RWPE2 (cell line): Measurements from ENCODE around the gene MAGOHB.
"Not testable (repeated sequence)": the region's sequence is repeated elsewhere in the genome, so short reads cannot be mapped to it uniquely, and the experiment has no call there.

Source experiments
- ATAC-seq: fragments of 200-7000 bp; cut with Tn5 transposase; 3 replicates; pipeline ENCODE4 v1.9.1; 2021; ENCODE audit warnings: low read depth
- DNase-seq: peaks from one replicate; pipeline ENCODE4 v3.0.0-alpha.2; 2020; ENCODE audit warnings: low spot score
- H3K27ac ChIP-seq: fragments of 450-650 bp; 2 replicates; pipeline ENCODE4 v1.5.1; 2017; ENCODE audit warnings: mild to moderate bottlenecking; ENCODE audit not compliant: poor library complexity, severe bottlenecking
- H3K27me3 ChIP-seq: fragments of 250-450 bp; sonication (Bioruptor Pico); 2 replicates; pipeline ENCODE4 v1.5.1; 2021; ENCODE audit warnings: mild to moderate bottlenecking, moderate library complexity; ENCODE audit not compliant: insufficient read depth, poor library complexity, severe bottlenecking
- H3K36me3 ChIP-seq: fragments of 250-450 bp; sonication (Bioruptor Pico); 2 replicates; pipeline ENCODE4 v1.5.1; 2020; ENCODE audit warnings: low read depth, mild to moderate bottlenecking, moderate library complexity
- H3K4me1 ChIP-seq: fragments of 250-450 bp; sonication (Bioruptor Pico); 2 replicates; pipeline ENCODE4 v1.5.1; 2021; ENCODE audit warnings: mild to moderate bottlenecking, moderate library complexity; ENCODE audit not compliant: insufficient read depth, poor library complexity, severe bottlenecking
- H3K4me3 ChIP-seq: fragments of 250-450 bp; sonication (Bioruptor Pico); 2 replicates; pipeline ENCODE4 v1.5.1; 2021; ENCODE audit warnings: mild to moderate bottlenecking, moderate library complexity; ENCODE audit not compliant: severe bottlenecking
- H3K9me3 ChIP-seq: fragments of 250-450 bp; sonication (Bioruptor Pico); 2 replicates; pipeline ENCODE4 v1.5.1; 2021; ENCODE audit warnings: mild to moderate bottlenecking, moderate library complexity; ENCODE audit not compliant: severe bottlenecking
- TF ChIP-seq, protein P1 (sequence below): fragments of 450-650 bp; IDR thresholded peaks from one replicate; pipeline ENCODE4 v1.5.1; 2017; ENCODE audit warnings: mild to moderate bottlenecking, moderate library complexity; ENCODE audit not compliant: poor library complexity, severe bottlenecking

Gene MAGOHB

GRCh38 chr12:10613349-10614055 lies at the start of gene MAGOHB:
Gene MAGOHB (minus strand): TSS chr12:10613609. CDS start chr12:10613532, 77 bp downstream.
- peak within 1 kb of the TSS; percentile 67 for H3K4me3 ChIP-seq
- no peaks in the 10 kb centered on the region for H3K9me3 ChIP-seq
- peak; percentile 93 for ATAC-seq
- H3K36me3 ChIP-seq: peaks cover 13% of the 10 kb centered on the region
- DNase-seq: peak; percentile 80
- peak within 1 kb of the TSS; percentile 41 for H3K27ac ChIP-seq
- no peaks in the 10 kb centered on the region for H3K27me3 ChIP-seq
- peaks cover 5% of the 10 kb centered on the region for H3K4me1 ChIP-seq
- TF ChIP-seq, protein P1, sequence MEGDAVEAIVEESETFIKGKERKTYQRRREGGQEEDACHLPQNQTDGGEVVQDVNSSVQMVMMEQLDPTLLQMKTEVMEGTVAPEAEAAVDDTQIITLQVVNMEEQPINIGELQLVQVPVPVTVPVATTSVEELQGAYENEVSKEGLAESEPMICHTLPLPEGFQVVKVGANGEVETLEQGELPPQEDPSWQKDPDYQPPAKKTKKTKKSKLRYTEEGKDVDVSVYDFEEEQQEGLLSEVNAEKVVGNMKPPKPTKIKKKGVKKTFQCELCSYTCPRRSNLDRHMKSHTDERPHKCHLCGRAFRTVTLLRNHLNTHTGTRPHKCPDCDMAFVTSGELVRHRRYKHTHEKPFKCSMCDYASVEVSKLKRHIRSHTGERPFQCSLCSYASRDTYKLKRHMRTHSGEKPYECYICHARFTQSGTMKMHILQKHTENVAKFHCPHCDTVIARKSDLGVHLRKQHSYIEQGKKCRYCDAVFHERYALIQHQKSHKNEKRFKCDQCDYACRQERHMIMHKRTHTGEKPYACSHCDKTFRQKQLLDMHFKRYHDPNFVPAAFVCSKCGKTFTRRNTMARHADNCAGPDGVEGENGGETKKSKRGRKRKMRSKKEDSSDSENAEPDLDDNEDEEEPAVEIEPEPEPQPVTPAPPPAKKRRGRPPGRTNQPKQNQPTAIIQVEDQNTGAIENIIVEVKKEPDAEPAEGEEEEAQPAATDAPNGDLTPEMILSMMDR: no peak

GRCh38 chr12:10661338-10661737 lies 47.9 kb upstream of the MAGOHB start:
- H3K36me3 ChIP-seq: no peaks in the 10 kb centered on the region
- H3K9me3 ChIP-seq: no peaks in the 10 kb centered on the region
- TF ChIP-seq, protein P1: no peak
- ATAC-seq (no peak), DNase-seq (no peak)
- no peak overlapping the region for H3K4me3 ChIP-seq
- no peaks in the 10 kb centered on the region for H3K27me3 ChIP-seq
- H3K27ac ChIP-seq: no peak overlapping the region
- no peaks in the 10 kb centered on the region for H3K4me1 ChIP-seq

GRCh38 chr12:10654003-10654402 lies 40.6 kb upstream of the MAGOHB start:
- Histone ChIP-seq H3K9me3 (no peaks in the 10 kb centered on the region), H3K27me3 (no peaks in the 10 kb centered on the region), H3K4me3 (no peak overlapping the region), H3K4me1 (no peaks in the 10 kb centered on the region), H3K27ac (no peak overlapping the region), H3K36me3 (no peaks in the 10 kb centered on the region)
- ATAC-seq: no peak
- TF ChIP-seq, protein P1: no peak
- no peak for DNase-seq

DNA sequence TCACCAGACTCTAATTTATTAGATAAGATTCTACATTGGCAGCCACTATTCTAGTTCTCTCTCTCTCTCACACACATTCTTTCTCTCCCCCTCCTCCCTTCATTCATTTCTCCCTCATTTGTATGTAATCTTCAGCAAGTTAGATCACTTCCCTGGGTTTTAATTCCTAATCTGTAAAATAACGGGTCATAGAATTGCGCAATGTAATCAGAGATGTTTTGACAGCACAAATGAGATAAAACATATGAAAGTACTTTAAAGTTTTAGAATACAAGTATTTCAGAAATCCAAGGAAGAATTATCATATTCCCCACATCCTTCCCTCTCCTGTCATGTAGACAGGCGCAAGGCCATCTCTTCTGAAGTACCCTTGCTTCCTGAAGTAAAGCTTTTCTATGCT lies 38.8 kb upstream of the MAGOHB start:
- Histone ChIP-seq H3K9me3 (no peaks in the 10 kb centered on the region), H3K27ac (no peak overlapping the region), H3K27me3 (no peaks in the 10 kb centered on the region), H3K4me3 (no peak overlapping the region), H3K4me1 (no peaks in the 10 kb centered on the region), H3K36me3 (no peaks in the 10 kb centered on the region)
- ATAC-seq (no peak), DNase-seq (no peak)
- TF ChIP-seq, protein P1: no peak

- H3K9me3 ChIP-seq, H3K27ac ChIP-seq, H3K4me1 ChIP-seq, H3K36me3 ChIP-seq, DNase-seq, H3K4me3 ChIP-seq, H3K27me3 ChIP-seq, ATAC-seq: not testable (repeated sequence)
These were observed 33.2 kb upstream of the MAGOHB start for GRCh38 chr12:10646576-10646975.
